ENCODE measurements around the gene PROX2. TPM values are rescaled to one million over a fixed set of nuclear protein-coding genes. Genes with fewer than 3 reads are reported as not detected.

Gene PROX2
- not detected in 2 replicates for total RNA-seq

- intact Hi-C loops (cut with micrococcal nuclease), result no loop called here
Observed at GRCh38 chr14:74875941-74876913, at the start of gene PROX2. Gene PROX2 (minus strand): TSS chr14:74876145. CDS start chr14:74863834, 12,311 bp downstream.

- intact Hi-C loops (cut with micrococcal nuclease), result no loop called here
Observed at GRCh38 chr14:74924061-74924460, 48.1 kb upstream of the PROX2 start.

GRCh38 chr14:74922752-74923401 lies 46.9 kb upstream of the PROX2 start, which contains the start of gene RPS6KL1:
Gene RPS6KL1 (minus strand): TSS chr14:74923260. CDS start chr14:74921541, 1,719 bp downstream.
- intact Hi-C loops (cut with micrococcal nuclease), result no loop called here

DNA sequence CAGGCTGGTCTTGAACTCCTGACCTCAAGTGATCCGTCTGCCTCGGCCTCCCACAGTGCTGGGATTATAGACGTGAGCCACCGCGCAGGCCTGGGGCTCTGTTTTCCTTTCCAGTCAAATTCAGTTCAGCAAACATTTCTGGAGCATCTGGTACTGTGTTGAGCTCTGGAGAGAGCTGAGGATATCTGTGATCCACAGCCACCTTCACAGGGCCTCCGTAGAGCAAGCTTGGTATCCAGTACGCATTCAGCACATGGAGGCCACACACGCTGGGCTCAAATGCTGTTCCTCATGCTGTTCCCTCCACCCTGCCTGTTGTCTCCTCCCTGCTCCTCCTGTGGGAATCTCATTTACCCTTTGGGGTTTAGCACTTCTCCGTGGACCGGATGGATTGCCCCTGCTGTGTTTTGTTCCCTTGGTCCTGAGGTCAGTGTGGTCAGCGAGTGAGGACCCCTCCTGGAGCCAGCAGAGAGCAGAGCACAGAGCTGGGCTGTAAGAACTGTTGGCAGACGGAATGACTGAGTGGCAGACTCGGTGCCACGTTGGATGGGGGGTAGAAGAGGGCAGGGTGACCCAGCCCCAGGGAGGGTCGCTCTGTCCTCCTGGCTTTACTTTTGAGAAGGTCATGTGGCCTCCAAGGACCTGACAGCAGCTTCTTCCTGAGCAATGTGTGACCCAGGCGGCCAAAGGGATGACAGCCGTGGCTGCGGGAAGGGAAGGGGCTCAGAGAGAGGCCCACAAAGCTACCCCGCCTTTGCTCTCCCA lies 46.2 kb upstream of the PROX2 start:
- intact Hi-C loops (cut with micrococcal nuclease), result no loop called here

GRCh38 chr14:74921053-74921620 lies 45.2 kb upstream of the PROX2 start:
- intact Hi-C loops (cut with micrococcal nuclease), result no loop called here

GRCh38 chr14:74920281-74920680 lies 44.3 kb upstream of the PROX2 start:
- intact Hi-C loops (cut with micrococcal nuclease), result no loop called here

GRCh38 chr14:74919421-74920165 lies 43.6 kb upstream of the PROX2 start:
- intact Hi-C loops (cut with micrococcal nuclease), result no loop called here

- intact Hi-C loops (cut with micrococcal nuclease), result no loop called here
Observed at GRCh38 chr14:74918380-74918779, 42.4 kb upstream of the PROX2 start.

DNA sequence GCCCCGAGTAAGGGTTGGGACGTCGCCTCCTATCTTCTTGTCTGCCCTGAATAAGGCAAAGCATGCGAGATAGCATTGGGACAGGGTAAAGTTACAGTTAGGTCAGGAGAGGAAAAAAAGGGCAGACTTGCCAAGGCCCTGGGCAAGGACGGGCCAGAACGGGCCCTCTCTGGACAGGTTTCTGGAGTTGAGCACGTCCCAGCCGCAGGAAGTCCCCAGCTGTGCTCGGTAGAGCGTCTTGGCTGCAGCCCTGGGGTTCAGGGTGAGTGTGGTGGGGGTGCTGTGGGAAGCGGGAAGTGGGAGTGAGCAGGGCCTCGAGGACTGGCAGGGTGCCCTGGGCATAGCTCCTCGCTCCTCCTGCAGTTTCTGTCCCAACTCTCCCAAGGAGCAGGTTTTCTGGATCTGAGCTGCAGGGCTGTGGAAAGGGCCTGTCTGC lies 41.7 kb upstream of the PROX2 start:
- intact Hi-C loops (cut with micrococcal nuclease), result no loop called here

DNA sequence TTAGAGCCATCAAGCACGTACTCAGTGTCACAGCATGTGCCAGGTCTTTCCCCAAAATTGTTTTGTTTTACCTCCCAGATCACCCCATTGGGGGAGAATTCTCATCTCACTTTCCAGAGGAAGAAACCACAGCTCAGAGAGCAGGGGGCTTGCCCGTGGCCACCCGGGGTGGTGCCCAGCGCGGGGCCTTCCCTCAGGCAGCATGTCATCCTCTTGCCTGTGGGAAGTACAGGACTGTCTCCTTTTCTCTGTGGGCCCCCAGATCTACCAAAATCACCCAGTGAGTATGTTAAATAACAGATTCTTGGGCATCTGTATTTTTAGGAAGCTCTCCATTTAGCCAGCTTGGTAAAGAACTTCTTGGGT lies 41.2 kb upstream of the PROX2 start:
- intact Hi-C loops (cut with micrococcal nuclease), result no loop called here

DNA sequence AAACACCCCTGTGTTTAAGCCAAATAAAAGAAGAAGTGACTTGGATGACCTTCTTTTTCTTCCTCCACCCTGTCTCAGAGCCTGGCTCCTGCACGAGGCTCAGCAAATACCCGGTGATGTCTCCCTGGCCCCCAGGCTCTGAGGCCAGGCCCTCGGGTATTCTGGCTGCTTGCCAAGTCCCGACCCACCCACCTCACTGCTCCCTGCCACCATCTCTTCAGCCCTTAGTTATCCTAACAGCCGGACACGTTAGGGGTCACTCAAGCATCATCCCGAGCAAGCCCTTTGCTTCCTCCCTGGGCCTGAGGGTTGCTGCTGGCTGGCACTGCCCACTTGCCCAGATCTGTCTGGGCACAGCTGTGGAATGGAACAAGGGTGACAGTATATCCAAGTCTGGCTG lies 39.9 kb upstream of the PROX2 start:
- intact Hi-C loops (cut with micrococcal nuclease), result no loop called here

DNA sequence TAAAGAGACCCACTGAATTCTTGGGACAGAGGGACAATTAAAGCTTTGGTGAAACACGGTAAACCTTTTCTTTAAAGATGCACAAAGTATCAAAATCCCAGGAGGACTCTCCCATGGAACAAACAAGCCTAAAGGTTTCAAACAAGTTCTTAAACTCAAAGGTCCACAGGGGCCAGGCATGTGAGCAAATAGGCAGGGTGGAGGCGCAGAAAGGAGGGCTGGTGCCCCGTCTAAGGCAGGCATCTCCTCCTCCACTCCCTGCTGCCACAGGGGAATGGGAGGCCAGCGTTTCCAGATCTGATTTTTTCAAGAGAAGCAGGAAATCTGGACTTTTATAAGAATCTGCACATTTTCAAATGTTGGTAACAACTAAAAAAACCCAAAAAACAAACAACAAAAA lies 39.5 kb upstream of the PROX2 start:
- intact Hi-C loops (cut with micrococcal nuclease), result no loop called here

GRCh38 chr14:74913986-74914573 lies 38.1 kb upstream of the PROX2 start:
- intact Hi-C loops (cut with micrococcal nuclease), result loop anchor here (1.0 kb wide), 1 partner anchor 174 kb away; no protein-coding TSS in a partner anchor

GRCh38 chr14:74913393-74913910 lies 37.5 kb upstream of the PROX2 start:
- intact Hi-C loops (cut with micrococcal nuclease), result no loop called here

DNA sequence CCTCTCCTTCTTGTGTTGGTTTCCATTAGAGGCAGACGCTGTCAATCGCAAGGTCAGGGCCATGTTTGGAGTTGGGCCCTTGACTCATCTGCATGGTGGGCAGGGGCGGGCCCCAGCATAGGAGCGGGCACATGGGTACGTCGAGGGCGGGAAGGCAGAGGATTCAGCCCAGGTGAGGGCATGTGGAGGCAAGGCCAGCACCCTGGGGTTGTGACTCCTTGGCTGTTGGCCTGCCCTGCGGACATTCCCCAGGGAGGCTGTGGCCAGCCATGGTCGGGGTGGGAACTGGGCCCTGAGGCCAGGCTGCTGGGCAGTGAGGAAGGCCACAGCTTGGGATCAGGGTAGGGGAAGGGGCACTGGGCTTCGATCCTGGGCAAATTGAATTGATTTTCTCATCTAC lies 36.9 kb upstream of the PROX2 start:
- intact Hi-C loops (cut with micrococcal nuclease), result no loop called here

DNA sequence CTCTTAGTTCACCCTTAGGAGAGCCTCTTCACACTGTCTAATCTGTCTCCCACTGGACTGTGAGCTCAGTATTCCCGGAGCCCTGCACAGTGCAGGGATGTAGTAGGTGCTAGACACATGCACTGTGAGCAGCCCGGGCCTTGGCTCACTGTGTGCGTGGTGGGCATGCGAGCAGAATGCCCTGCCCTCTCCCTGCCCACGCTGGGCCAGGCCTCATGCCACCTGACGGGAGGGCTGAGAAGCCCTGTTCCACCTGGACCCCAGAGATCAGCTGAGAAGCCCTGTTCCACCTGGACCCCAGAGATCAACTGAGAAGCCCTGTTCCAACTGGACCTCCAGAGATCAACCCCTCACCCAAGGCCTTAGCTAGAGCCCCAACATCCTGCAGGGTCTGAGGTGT lies 36.2 kb upstream of the PROX2 start:
- intact Hi-C loops (cut with micrococcal nuclease), result no loop called here

DNA sequence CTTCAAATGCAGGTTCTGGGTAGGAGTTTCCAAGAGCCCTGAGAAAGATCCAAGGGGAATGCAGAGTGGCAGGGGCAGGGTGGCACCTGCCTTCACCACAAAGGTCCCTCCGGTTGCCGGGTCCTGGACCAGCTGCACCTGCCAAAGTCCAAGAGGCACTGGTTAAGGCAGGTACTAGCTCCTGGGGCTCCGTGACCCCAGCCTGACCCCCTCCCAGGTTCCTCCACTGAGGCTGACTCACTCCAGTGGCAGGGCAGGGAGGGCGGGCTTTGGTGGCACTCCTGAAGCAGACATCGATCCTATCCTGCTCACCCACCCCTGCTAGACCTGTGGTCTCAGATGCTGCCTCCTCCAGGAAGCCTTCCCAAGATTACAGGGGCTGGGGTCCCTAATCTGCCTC lies 35.8 kb upstream of the PROX2 start:
- intact Hi-C loops (cut with micrococcal nuclease), result no loop called here

- intact Hi-C loops (cut with micrococcal nuclease), result no loop called here
Observed at GRCh38 chr14:74911221-74911620, 35.3 kb upstream of the PROX2 start.

DNA sequence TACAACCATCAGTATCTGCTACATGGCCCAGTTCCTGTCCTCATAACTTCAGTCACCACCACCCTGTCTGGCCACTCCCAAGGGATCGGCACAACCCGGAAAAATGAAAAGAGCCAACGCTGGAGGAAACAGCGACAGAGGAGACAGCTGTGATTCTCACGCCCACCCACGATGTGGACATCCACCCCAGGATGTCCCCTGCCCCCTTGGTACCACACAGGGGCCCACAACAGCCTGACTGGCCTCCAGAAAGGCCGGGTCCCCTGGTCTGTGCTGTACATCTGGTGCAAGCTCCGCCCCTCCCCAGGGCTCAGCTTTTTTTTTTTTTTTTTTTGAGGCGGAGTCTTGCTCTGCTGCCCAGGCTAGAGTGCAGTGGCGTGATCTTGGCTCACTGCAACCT lies 34.6 kb upstream of the PROX2 start:
- intact Hi-C loops (cut with micrococcal nuclease), result no loop called here

- intact Hi-C loops (cut with micrococcal nuclease), result no loop called here
Observed at GRCh38 chr14:74909911-74910310, 34.0 kb upstream of the PROX2 start.
